Hematopoietic multipotent progenitor cell treated with erythropoietin and hydrocortisone succinate and interleukin-3 and kit ligand, for 17 days (in vitro differentiated cells): ENCODE measurements around the gene PHKG2.

Experiments used
- DNase-seq: peaks from one replicate; pipeline ENCODE4 v3.0.0-alpha.2; 2015; ENCODE audit warnings: low spot score

The PHKG2 gene

DNA sequence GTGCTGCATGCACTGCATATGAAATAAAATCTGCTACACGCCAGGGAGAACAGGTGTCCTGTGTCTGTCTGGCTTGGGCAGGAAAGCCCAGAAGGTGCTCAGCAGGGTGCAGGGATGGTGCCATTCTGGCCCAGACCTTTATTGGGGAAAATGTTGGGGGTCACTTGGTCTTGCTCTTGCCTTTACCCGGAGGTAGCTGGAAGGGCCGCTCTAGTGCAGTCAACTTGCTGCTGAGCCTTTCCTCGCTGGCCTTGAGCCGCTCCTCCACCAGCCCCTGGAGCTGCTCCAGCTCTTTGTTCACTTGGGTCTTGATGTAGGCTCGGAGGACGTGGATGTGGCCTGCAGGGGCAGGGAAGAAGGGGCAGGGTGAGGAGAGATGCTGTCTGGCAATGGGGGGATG is 9.1 kb downstream of the PHKG2 start:
- no peak for DNase-seq

DNA sequence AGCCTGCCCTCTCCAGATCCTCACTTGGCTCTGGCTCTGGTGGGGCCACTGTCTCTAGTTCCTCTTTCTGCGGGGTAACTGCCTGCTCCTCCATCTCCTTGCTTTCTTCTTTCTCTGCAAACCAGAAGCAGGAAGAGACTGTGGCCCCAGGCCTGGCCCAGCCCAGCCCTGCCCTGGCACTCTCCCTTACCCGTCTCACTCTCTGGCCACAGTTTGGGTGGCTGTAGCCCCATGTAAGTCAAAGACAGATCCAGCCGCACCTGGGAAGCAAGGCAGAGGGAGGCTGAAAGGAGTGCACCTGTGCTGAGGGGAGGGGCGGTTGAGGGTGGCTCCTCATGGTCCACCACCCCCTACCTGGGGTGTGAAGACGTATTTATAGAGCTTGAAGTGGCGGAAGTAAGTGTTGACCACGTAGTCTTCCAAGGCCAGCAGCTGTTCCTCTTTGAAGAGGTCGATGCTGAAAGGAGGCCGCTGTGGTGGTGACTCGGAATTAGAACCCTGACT is 10.8 kb downstream of the PHKG2 start:
- DNase-seq = no peak

- DNase-seq = no peak
These were observed 11.9 kb downstream of the PHKG2 start for GRCh38 chr16:30760001-30760559.

- DNase-seq = no peak
These were observed 12.6 kb downstream of the PHKG2 start for GRCh38 chr16:30760577-30761426.

DNA sequence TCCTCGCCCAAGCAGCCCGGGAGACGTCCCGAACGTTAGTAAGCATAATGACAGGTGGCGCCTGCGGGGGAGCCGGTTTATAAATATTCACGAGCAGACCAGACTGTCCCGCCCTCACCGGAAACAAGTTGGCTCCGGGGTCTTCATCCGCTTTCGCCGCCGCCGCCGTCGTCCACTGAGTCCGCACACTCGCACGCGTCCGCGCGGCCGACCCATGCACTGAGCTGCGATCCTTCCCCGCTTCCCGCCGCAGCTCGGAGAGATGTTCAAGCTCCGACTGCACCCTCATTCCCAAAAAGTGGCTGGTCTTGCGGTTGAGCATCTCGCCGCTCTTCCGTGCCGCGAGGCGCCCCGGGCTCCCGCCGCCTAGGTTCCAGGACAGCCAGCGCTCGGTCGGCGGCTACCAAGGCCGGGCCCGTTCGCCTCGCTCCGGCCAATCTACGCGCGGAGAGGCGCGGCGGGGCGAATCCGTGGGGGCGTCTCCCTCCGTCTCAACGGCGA is 13.3 kb downstream of the PHKG2 start:
- peak; percentile 19 for DNase-seq

DNA sequence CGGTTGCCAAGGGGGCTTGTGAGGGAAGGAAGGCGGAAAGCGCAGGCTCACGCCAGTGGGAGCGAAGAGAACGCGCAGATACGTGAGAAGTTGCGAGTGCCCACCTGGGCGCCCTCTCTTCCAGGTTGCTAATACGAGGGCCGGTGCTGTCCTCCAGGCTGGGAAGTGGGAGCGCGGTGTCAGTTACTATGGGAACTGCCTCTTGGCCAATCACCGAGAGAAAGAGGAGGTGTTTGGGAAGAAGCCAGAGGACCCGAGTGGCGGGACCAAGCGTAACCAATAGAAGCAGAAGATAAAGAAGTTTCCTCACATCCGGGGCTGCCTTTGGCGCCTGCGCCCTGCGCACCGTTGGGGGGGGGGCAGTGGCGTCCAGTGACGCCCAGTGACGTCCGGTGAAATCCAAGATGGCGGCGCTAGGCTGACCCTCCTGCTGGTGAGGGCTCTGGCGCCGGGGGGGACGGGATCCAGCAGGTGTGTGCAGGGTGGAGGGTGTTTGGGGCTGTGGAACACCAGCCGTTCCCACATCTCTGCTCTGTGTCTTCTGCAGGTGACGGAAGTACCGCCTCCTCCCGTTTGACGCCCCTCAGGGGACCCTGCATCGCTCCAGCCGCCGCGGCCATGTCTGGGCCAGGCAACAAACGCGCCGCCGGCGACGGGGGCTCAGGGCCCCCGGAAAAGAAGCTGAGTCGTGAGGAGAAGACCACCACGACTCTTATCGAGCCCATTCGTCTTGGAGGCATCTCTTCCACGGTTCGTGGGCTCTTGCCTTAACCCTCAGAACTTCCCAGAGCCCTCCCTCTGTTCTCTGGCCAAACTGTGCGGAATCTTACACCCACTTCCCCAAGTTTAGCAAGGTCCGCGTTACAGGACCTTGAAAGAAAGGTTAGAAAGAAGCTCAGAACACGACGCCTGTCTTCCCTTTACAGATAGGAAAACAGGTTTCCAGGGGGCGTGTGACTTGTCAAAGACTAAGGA is 14.0 kb downstream of the PHKG2 start, which contains the start of the genes CFAP119 and RNF40:
Gene CFAP119 (minus strand): TSS at position 135 of the 975 bp plus-strand sequence. CDS start 314 bp downstream, outside the sequence.
Gene RNF40 (plus strand): TSS at position 395 of the 975 bp plus-strand sequence. CDS start 224 bp downstream, at position 619.
- peak; percentile 92 for DNase-seq

DNA sequence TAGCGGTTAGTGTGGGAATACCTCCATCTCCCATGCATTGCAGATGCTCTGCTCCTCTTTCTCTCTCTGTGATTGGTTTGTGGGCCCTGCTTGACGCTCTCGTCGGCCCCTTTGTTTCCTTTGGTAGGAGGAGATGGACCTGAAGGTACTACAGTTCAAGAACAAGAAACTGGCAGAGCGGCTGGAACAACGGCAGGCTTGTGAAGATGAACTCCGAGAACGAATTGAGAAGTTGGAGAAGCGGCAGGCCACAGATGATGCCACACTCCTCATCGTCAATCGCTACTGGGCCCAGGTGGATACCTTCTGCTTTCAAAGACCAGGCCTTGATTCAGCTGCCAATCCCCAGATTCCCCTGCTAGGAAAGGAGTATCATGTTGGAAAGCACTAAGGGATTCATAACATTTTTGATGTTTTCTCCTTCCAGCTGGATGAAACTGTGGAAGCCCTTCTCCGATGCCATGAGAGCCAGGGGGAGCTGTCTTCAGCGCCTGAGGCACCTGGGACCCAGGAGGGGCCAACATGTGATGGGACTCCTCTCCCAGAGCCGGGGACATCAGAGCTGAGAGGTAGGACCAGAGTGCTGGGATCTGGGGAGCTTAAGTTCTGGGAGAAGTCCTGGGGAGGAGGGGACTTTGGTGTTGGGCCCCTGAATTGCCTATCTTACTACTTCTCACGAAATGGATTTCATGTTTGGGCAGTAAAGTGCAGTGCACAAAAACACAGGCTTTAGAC is 14.9 kb downstream of the PHKG2 start:
- DNase-seq = no peak

DNA sequence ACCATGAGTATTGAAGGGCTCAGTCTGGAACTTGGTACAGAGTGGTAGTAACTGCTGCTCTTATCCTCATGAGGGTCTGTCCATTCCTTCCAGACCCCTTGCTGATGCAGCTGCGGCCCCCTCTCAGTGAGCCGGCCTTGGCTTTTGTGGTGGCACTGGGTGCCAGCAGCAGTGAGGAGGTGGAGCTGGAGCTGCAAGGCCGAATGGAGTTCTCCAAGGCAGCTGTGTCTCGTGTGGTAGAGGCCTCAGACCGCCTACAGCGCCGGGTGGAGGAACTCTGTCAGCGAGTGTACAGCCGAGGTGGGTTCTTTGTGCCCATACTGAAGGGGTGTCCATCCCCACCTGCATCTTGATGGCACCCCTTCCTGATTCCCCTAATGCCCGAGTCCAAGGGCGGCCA is 15.9 kb downstream of the PHKG2 start:
- no peak for DNase-seq

- DNase-seq = no peak
These were observed 16.7 kb downstream of the PHKG2 start for GRCh38 chr16:30764816-30765465.

DNA sequence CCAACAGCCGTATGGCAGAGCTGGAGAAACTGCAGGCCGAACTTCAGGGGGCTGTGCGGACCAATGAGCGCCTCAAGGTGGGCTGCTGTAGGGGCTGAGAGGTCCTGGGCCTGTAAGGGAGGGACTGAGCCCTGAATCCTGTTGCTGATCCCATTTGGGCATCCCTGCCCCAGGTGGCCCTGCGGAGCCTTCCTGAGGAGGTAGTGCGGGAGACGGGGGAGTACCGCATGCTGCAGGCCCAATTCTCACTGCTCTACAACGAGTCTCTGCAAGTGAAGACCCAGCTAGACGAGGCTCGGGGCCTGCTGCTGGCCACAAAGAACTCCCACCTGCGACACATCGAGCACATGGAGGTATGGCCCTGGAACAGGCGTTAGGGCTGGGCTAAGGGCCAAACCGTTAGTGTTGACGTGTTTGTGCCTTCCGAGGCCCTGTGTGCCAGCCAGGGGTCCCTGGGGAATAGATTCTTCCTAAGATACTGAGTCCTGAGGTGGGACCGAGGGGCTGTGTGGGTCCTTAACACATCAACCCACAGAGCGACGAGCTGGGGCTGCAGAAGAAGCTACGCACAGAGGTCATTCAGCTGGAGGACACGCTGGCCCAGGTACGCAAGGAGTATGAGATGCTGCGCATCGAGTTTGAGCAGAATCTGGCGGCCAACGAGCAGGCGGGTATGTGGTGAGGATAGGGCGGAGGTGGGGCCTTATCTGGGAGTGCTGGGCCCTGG is 18.1 kb downstream of the PHKG2 start:
- DNase-seq = peak; percentile 77

DNA sequence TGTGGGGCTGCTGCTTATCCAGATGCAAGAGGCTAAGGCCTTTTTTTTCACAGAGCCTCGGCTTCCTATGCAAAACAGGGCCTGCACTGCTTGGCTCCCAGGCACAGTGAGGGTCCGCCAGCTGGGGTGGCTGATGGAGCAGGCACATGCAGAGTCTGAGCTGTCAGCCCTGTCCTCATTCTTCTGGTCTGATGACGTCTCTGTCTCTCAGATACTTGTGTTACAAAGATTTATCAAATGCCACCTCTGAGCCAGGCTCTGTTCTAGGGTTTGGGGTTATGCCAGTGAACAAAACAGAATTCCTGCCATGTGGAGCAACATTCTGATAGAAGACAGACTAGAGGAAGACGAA is 18.7 kb downstream of the PHKG2 start:
- DNase-seq = no peak

- no peak for DNase-seq
These were observed 19.7 kb downstream of the PHKG2 start for GRCh38 chr16:30767767-30768465.

GRCh38 chr16:30768583-30769181 is 20.5 kb downstream of the PHKG2 start:
- no peak for DNase-seq

- DNase-seq = no peak
These were observed 21.3 kb downstream of the PHKG2 start for GRCh38 chr16:30769379-30770089.

GRCh38 chr16:30771726-30772125 is 23.5 kb downstream of the PHKG2 start:
- no peak for DNase-seq

GRCh38 chr16:30773826-30774225 is 25.6 kb downstream of the PHKG2 start:
- no peak for DNase-seq

- no peak for DNase-seq
These were observed 26.3 kb downstream of the PHKG2 start for GRCh38 chr16:30774367-30775130.

DNA sequence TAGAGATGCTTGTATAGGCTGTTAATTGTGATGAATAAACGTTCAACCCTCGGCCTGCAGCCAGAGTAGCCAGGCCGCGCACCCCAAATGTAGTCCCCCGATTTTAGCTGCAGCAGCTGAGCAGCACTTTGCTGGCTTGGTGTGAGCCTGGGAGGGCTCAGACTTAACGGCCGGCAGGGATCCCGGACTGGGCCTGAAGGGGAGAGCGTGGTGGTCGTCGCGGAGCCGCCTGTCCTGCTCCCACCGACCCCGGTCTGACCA is 26.8 kb downstream of the PHKG2 start:
- no peak for DNase-seq
